CD4-positive, alpha-beta T cell (primary cell): ENCODE data around the gene TLK2. TPM values are rescaled to one million over a fixed set of nuclear protein-coding genes. Genes with fewer than 3 reads are reported as not detected.

Experiments used
- ATAC-seq: fragments of 200-7000 bp; cut with Tn5 transposase; one replicate; pipeline ENCODE4 v1.10.0; 2022; ENCODE audit warnings: mild to moderate bottlenecking; ENCODE audit not compliant: poor library complexity
- CTCF ChIA-PET: fragments of 350-600 bp; sonication (Branson Sonifier 250); formaldehyde crosslinking; loops from one replicate; lab custom pipeline; 2021; ENCODE audit warnings: antibody characterized with exemption, inconsistent platforms; lab: Charles Lee
- POLR2A ChIA-PET: fragments of 350-600 bp; sonication (Branson Sonifier 250); formaldehyde crosslinking; loops from one replicate; lab custom pipeline; 2021; ENCODE audit warnings: antibody characterized with exemption, inconsistent platforms; lab: Charles Lee
- DNase-seq, 14 experiments: peaks; one replicate each; pipeline ENCODE4 v3.0.0-alpha.2; 2013 to 2020; ENCODE audit warnings: mixed read lengths in 2 of 14
- H3K27ac ChIP-seq, 2 donors: one replicate each; pipeline versions ENCODE4 v1.5.1 to v1.7.0; 2013; ENCODE audit warnings: low read length in 2 of 2, low read depth in 1 of 2, mild to moderate bottlenecking in 1 of 2
- H3K27me3 ChIP-seq, 2 experiments: 1 replicate in 1 of 2; 2 replicates in 1 of 2; pipeline versions ENCODE4 v1.6.1 to v1.7.0; 2013; ENCODE audit warnings: low read length in 2 of 2, control low read depth in 1 of 2, mild to moderate bottlenecking in 1 of 2, moderate library complexity in 1 of 2; ENCODE audit not compliant: insufficient read depth in 2 of 2, control insufficient read depth in 1 of 2
- H3K36me3 ChIP-seq: one replicate; pipeline ENCODE4 v1.6.1; 2013; ENCODE audit warnings: low read length, control low read depth; ENCODE audit not compliant: insufficient read depth
- H3K4me1 ChIP-seq: one replicate; pipeline ENCODE4 v1.6.1; 2013; ENCODE audit warnings: low read length, control low read depth; ENCODE audit not compliant: insufficient read depth
- H3K4me3 ChIP-seq: one replicate; pipeline ENCODE4 v1.5.1; 2013; ENCODE audit warnings: mild to moderate bottlenecking, low read length, moderate library complexity
- H3K9me3 ChIP-seq, 2 experiments: 1 replicate in 1 of 2; 2 replicates in 1 of 2; pipeline versions ENCODE4 v1.6.1 to v1.7.0; 2013; ENCODE audit warnings: low read length in 2 of 2, mild to moderate bottlenecking in 2 of 2, control low read depth in 1 of 2, moderate library complexity in 1 of 2; ENCODE audit not compliant: control insufficient read depth in 1 of 2, insufficient read depth in 1 of 2
- H3K27ac Mint-ChIP-seq: one replicate; pipeline ENCODE4 v1.8.0; 2020; ENCODE audit warnings: mixed read lengths
- H3K27me3 Mint-ChIP-seq: one replicate; pipeline ENCODE4 v1.8.0; 2021; ENCODE audit warnings: mixed read lengths
- H3K36me3 Mint-ChIP-seq: one replicate; pipeline ENCODE4 v1.8.0; 2021; ENCODE audit warnings: low read depth, mixed read lengths
- H3K4me1 Mint-ChIP-seq: one replicate; pipeline ENCODE4 v1.8.0; 2021; ENCODE audit warnings: low read depth, mixed read lengths
- H3K4me3 Mint-ChIP-seq: one replicate; pipeline ENCODE4 v1.8.0; 2020; ENCODE audit warnings: mild to moderate bottlenecking, mixed read lengths
- H3K9me3 Mint-ChIP-seq: one replicate; pipeline ENCODE4 v1.8.0; 2020; ENCODE audit warnings: mixed read lengths
- CTCF ChIP-seq: fragments of 200-600 bp; IDR thresholded peaks from one replicate; pipeline ENCODE4 v1.8.0; 2022; ENCODE audit warnings: antibody characterized with exemption, mild to moderate bottlenecking
- intact Hi-C, 2 experiments: fragments of 100-400 bp; cut with DNase I in 1 of 2; cut with micrococcal nuclease in 1 of 2; formaldehyde crosslinking; loops; one replicate each; pipeline versions ENCODE4 v1.15.1 to v1.9.0; 2023 to 2025; cut with DNase I, micrococcal nuclease
- total RNA-seq, 174 experiments: library from RNA in 2 of 174; stranded (reverse) in 2 of 174; gene quantifications; one replicate each; pipeline ENCODE4 v1.2.3 and lab custom pipeline; 2021 to 2026

Gene TLK2
- total RNA-seq, 2 experiments from 2014 or later = 85.3 to 86.5 TPM

GRCh38 chr17:62657145-62657665 is 178.6 kb downstream of the TLK2 start:
- no peak overlapping the region for H3K4me3 ChIP-seq
- Mint-ChIP-seq H3K27me3 (no peaks in the 10 kb centered on the region), H3K9me3 (peaks cover 5% of the 10 kb centered on the region), H3K4me1 (peaks cover 13% of the 10 kb centered on the region), H3K36me3 (no peaks in the 10 kb centered on the region), H3K4me3 (no peak overlapping the region), H3K27ac (no peak overlapping the region)
- no peak overlapping the region for H3K27ac ChIP-seq
- H3K9me3 ChIP-seq = peaks cover 0 to 10% of the 10 kb centered on the region in 2 experiments
- ATAC-seq (no peak), DNase-seq (no peak)
- no peaks in the 10 kb centered on the region for H3K27me3 ChIP-seq
- peaks cover 18% of the 10 kb centered on the region for H3K4me1 ChIP-seq
- ChIA-PET POLR2A (no interaction called here), CTCF (interaction anchor here (0.6 kb wide), 1 partner anchor 76 kb away, joined by 5 read pairs; no protein-coding TSS in a partner anchor)
- intact Hi-C loops = no loop called here
- H3K36me3 ChIP-seq = no peaks in the 10 kb centered on the region
- TF ChIP-seq CTCF = no peak

DNA sequence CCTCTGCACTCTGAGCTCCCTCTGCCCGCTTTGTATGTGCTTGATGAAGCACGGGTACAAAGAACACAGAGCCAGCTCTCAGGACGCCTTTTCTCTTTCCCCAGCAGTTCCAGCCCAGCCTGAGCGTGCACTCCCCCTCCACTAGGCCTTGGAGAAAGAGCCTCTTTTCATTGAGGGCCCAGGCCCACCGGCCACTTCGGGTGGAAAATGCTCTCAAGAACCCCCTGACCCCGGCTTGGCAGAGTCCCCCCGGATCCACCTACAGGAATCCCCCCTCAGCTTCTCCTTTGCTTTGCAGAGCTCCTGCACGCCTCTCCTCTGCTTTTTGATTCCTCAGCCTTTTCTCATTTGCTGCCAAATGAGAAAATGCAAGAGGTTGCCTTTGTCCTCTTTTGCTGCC is 179.1 kb downstream of the TLK2 start:
- Histone ChIP-seq H3K27me3 (no peaks in the 10 kb centered on the region), H3K4me1 (peaks cover 14% of the 10 kb centered on the region), H3K4me3 (no peak overlapping the region), H3K9me3 (peaks cover 0 to 10% of the 10 kb centered on the region in 2 experiments), H3K36me3 (no peaks in the 10 kb centered on the region), H3K27ac (no peak overlapping the region)
- no peak for DNase-seq
- Mint-ChIP-seq H3K9me3 (peaks cover 5% of the 10 kb centered on the region), H3K27ac (no peak overlapping the region), H3K4me1 (peaks cover 9% of the 10 kb centered on the region), H3K27me3 (no peaks in the 10 kb centered on the region), H3K36me3 (no peaks in the 10 kb centered on the region), H3K4me3 (no peak overlapping the region)
- TF ChIP-seq CTCF = no peak
- ChIA-PET POLR2A (no interaction called here), CTCF (interaction anchor here (0.6 kb wide), 1 partner anchor 75 kb away, joined by 5 read pairs; no protein-coding TSS in a partner anchor)
- intact Hi-C loops = no loop called here
- no peak for ATAC-seq

- ChIA-PET POLR2A (no interaction called here), CTCF (no interaction called here)
- H3K36me3 Mint-ChIP-seq = no peaks in the 10 kb centered on the region
- peaks cover 5% of the 10 kb centered on the region for H3K9me3 Mint-ChIP-seq
- DNase-seq = no peak
- H3K4me3 Mint-ChIP-seq = no peak overlapping the region
- H3K4me1 Mint-ChIP-seq = peaks cover 5% of the 10 kb centered on the region
- TF ChIP-seq CTCF = no peak
- Histone ChIP-seq H3K9me3 (peaks cover 0 to 10% of the 10 kb centered on the region in 2 experiments), H3K27me3 (no peaks in the 10 kb centered on the region), H3K4me1 (peaks cover 8% of the 10 kb centered on the region), H3K36me3 (no peaks in the 10 kb centered on the region), H3K4me3 (no peak overlapping the region), H3K27ac (no peak overlapping the region)
- H3K27me3 Mint-ChIP-seq = no peaks in the 10 kb centered on the region
- H3K27ac Mint-ChIP-seq = no peak overlapping the region
- intact Hi-C loops = no loop called here
- no peak for ATAC-seq
These were observed 179.7 kb downstream of the TLK2 start for GRCh38 chr17:62658136-62658920.
